Prostate gland (tissue), 2 donors: ENCODE measurements around the gene PFDN5.

Source experiments
- POLR2A ChIP-seq: fragments of 450-650 bp; IDR thresholded peaks from one replicate; pipeline ENCODE4 v1.6.1; 2016; ENCODE audit warnings: antibody characterized with exemption, mild to moderate bottlenecking
- POLR2AphosphoS5 ChIP-seq: sonication (generic); formaldehyde crosslinking; IDR thresholded peaks from one replicate; pipeline ENCODE4 v1.6.1; 2017; ENCODE audit warnings: antibody characterized with exemption
- TF ChIP-seq, protein P1 (sequence below), 4 experiments: fragments of 200-600 bp in 2 of 4; fragments of 450-650 bp in 2 of 4; sonication (generic) in 2 of 4; IDR thresholded peaks; 1 replicate in 3 of 4; 2 replicates in 1 of 4; pipeline ENCODE4 v1.5.1; 2016 to 2019; ENCODE audit warnings: antibody characterized with exemption in 4 of 4, mild to moderate bottlenecking in 2 of 4, moderate library complexity in 2 of 4

DNA sequence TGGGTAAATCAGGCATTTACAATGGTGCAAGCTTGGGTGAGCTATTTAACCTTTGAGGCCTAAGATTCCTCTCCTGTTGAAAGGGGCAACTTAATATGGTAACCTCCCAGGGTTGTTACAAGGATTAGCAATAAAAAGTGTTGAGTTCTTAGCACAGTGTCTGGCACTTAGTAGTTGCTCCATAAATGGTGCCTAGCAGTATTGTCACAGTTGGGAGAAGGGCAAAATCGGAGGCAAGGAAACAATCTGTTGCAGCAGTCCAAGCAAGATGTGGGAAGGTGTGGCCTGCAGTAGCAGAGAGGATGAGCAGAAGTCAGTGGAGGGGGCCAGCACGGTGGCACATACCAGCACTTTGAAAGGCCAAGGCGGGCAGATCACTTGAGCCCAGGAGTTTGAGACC, 48.1 kb downstream of the PFDN5 start:
- TF ChIP-seq, protein P1, sequence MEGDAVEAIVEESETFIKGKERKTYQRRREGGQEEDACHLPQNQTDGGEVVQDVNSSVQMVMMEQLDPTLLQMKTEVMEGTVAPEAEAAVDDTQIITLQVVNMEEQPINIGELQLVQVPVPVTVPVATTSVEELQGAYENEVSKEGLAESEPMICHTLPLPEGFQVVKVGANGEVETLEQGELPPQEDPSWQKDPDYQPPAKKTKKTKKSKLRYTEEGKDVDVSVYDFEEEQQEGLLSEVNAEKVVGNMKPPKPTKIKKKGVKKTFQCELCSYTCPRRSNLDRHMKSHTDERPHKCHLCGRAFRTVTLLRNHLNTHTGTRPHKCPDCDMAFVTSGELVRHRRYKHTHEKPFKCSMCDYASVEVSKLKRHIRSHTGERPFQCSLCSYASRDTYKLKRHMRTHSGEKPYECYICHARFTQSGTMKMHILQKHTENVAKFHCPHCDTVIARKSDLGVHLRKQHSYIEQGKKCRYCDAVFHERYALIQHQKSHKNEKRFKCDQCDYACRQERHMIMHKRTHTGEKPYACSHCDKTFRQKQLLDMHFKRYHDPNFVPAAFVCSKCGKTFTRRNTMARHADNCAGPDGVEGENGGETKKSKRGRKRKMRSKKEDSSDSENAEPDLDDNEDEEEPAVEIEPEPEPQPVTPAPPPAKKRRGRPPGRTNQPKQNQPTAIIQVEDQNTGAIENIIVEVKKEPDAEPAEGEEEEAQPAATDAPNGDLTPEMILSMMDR (IDR thresholded peaks at IDR 0.05) = no peak
- TF ChIP-seq POLR2AphosphoS5 = no peak
- TF ChIP-seq POLR2A = no peak
